Stimulated activated CD4-positive, alpha-beta T cell treated with anti-CD3 and anti-CD28 coated beads, Interleukin-15, amount 100 ng/mL, for 1 hour (primary cell): ENCODE data around the gene PRDM15.
"Not testable (repeated sequence)": the region's sequence is repeated elsewhere in the genome, so short reads cannot be mapped to it uniquely, and the experiment has no call there.

Experiments used
- DNase-seq, 2 donors: peaks; one replicate each; pipeline ENCODE4 v3.0.0-alpha.2; 2020; ENCODE audit warnings: low read depth in 1 of 2, low spot score in 1 of 2

The PRDM15 gene

DNA sequence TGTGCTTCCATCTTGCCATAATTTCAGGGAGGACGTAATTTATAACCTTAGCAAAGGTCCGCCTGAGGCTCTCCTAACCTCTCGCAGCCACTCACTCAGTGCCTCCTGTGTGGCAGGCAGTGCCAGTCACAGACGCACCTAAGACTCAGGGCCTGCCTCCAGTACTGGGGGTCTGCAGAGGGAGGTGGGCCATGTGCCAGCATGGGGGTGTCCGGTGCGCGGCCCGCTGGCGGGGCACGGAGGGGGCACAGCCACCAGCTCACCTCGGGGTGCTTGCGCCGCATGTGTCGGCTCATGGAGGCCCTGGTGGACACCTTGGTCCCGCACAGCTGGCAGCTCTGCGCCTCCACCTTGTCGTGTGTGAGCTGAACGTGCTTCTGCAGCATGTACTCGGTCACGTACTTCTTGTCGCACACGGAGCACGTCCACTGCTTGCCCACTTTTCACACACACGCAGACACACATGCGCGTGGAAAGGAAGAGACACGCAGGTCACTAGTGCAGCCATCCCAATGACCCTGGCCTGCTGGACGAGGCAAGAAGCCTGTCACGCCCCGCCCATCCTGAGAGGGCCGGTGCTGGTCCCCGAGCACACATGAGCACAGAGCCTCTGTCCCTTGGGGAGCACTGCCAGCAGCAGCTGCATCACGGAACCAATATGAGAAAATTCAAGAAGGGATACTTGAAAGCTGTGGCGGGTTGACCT lies 69.1 kb downstream of the PRDM15 start:
- no peak for DNase-seq

DNA sequence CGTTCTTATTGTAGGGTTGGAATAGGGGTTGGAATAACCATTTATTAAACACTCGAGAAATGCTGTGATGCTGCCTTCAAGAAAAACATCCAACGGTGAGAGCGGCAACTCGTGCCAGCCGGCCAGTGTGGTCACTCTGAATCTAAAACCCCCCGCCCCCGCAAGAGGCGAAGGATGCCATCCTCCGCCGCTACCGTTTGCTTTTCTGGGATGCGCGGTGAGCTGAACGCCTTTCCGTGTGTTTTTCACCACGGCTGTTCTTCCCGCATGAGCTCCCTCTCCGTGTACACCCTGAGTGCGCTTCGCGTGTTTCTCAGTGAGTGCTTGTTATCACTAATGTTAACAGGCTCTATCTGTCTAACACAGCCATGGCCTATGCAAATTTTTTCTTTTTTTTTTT lies 70.3 kb downstream of the PRDM15 start:
- no peak for DNase-seq

GRCh38 chr21:41808094-41808493 lies 71.0 kb downstream of the PRDM15 start:
- DNase-seq: no peak

DNA sequence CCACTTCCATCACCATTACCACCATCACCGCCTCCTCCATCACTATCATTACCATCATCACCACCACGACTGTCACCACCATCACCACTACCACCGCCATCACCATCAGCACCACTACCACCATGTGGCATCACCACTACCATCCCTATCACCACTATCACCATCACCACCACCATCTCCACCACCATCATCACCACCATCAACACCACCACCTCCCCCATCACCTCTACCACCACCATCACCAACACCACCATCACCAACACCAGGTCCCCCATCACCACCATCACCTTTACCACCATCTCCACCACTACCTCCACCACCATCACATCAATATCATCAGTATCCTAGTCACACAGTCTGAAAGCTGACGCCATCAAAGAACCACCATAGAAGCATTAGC lies 72.4 kb downstream of the PRDM15 start:
- no peak for DNase-seq

- DNase-seq: no peak
These were observed 73.5 kb downstream of the PRDM15 start for GRCh38 chr21:41805643-41806042.

DNA sequence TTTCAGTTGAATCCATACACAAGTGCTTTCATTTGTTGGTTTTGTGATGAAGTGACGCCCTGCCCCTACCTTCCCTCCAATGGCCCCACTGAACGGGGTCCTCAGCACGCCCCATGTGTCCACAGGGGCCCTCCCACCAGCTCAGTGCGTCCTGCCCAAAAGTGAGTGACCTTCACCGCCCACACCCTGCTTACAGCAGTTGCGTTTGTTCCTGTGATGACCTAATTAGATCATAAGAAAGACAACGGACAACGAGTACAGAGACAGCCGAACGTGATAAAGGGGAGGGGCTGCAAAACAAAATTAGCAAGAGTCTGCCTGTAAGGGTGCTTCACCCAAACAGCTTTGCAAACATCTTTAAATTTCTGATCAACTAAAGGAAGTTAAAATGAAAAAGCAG lies 74.1 kb downstream of the PRDM15 start:
- no peak for DNase-seq

DNA sequence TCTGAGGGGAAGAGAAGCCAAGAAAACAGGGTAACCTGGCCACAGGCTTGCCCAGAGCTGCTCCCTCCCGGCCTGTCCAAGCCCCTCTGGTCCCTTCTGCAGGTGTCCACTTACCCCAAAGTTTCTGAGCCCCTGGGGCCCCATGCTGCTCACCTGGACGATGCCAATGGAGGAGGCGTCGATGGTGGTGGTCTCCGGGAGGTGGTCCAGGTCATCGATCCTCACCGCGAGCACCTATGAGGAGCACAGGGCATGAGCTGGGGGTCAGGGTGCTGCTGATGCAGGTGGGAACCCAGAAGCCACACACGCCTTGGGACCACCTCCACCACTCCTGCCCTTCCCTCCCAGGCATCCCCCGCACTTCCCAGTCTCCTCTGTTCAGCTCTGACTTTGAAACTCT lies 74.8 kb downstream of the PRDM15 start:
- no peak for DNase-seq

GRCh38 chr21:41803316-41803715 lies 75.8 kb downstream of the PRDM15 start:
- DNase-seq: no peak

DNA sequence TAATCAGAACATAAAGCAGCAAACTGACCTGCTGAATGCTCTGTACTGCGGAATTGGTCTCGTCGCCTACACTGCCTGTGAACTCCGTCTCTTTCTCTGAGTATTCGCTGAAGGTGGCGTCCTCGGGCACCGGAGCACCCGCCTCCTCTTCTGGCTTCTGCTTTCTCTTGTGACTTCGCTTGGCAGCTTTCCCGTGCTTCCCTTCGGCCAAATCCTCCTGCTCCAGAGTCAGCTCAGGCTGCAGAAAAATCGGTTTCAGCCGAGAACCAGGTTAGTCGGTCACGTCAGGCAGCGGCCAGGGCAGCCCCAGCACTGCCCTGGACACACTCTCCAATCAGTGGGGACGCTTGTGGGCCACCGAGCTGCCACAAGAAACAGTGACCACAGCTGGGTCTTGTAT lies 76.5 kb downstream of the PRDM15 start:
- DNase-seq: no peak

DNA sequence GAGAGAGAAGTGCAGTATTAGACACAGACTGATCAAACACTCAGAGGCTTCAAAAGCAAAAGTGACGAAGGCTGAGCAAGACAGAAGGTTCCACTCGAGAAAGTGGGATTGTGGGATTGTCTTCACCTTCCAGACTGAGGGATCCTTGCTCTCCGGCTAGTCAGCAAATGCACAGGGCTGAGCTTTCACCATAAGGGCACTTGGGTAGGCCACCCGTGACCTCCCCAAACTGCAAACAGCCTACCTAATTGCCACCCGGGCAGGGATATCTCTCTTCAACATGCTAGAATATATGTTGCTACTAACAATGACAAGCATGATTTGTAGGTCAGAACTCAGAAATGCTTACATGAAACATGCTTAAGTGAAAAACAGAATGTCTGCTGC lies 77.0 kb downstream of the PRDM15 start:
- no peak for DNase-seq

GRCh38 chr21:41801321-41802197 lies 77.6 kb downstream of the PRDM15 start:
- no peak for DNase-seq

DNA sequence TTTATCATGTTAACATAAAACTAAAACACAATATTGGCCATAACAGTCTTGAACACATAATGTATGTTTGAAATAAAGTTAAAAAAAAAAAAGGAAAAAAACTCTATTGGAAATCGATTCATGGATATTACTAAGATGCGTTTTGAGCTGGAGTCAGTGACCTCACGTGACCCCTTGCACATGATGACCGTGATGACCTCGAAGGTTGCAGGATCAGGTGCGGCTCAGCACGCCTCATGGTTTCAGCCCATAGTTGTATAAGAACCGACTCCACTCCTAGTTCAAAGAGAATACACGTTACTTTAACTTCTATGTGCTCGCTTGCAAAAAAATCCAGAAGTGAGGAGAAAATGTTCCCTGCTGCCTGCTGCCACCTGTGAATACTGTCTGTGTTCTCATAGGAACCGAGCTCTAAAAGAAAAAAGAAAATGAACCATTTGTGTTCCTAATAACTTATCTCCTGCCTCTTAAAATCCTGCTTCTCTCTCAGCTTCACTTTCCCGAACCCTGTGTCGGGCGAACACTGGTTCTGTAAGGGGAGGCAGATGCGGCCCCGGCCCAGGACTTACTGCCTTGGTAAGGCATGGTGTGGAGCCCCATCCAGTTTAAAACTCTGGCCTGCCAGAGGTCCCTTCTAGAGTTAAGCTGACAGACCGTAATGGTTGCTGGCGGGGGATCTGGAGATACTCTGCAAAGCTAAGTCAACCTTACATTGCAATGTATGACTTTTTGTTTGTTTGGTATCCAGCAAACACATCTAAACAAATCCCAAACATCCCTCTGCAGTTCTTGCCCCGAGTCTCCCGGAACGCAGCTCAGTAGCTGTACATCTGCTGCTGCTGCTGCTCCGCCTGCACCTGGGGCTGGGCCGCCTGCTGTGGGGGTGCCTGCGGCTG lies 78.5 kb downstream of the PRDM15 start:
- DNase-seq: no peak

- DNase-seq: no peak
These were observed 79.4 kb downstream of the PRDM15 start for GRCh38 chr21:41799763-41800162.

DNA sequence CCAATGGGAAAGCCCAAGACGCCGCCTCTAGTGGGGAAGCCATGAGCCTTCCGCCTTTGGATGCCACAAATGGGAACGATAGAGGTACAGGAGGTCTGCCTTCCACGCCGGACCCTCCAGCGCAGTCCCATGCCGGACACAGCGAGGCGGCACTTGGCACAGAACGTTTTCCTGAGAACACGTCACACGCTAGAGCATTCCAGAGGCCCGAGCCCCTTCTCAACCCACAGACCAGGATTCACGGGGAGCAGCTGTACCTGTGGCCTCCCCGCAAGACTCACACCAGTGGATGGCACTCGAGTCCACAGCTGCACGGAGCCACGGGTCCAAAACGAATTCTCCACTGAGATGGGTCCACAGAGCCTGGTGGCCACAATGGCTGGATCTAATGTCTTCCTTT lies 80.8 kb downstream of the PRDM15 start:
- DNase-seq: no peak

GRCh38 chr21:41796476-41797080 lies 82.6 kb downstream of the PRDM15 start:
- DNase-seq: no peak

DNA sequence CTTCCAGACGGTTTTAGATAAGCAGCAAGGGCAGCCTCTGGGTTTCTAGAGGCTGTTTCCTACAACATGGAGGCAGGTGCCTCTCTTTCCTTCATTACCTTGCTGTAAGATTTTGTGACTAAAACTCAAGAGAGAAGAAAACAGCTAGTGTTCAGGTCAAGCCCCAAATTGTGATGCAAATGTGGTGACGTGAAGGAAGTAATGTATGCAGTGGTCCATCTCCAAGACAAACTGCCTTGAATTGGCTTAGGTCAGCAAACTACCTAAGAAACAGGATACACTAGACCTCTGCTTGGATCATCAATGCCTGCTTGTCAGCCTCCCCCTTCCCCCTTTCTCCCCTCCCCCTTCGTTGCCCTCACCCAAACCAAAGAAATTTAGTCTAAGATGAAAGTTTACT lies 83.4 kb downstream of the PRDM15 start:
- no peak for DNase-seq

DNA sequence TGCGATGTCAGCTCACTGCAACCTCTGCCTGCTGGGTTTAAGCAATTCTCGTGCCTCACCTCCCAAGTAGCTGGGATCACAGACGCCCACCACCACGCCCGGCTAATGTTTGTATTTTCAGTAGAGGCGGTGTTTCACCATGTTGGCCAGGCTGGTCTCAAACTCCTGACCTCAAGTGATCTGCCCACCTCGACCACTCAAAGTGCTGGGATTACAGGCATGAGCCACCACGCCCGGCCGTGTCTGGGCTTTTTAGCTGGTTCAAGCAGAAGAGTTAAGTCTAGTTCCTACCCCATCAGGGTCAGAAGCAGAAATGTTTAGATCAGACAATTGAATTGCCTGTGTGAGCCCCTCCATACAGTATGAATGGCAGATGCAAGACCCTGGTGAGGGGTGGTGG lies 84.5 kb downstream of the PRDM15 start:
- DNase-seq: no peak

GRCh38 chr21:41792711-41793110 lies 86.4 kb downstream of the PRDM15 start:
- DNase-seq: no peak

DNA sequence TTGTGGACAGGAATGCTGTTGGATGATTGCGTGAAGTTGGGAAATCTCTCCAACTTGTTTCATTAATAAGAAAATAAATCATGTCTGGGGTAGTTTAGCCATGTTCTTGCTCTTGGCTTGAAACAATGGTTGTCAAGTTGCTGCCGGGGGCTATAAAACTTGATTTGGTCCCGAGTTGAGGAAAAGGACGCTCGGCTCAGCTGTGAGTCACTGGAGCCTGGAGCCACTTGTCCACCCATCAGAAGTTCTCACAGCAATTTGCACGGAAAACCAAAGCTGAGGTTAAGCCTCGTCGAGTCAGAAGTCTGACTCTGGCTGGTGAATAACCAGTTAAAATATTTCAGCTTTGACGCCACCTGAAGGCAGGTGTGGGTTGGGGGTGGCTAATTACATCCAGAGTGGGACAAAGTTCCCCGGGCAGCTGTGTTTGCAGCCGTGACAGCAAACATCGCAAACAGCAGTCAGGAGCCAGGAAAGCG lies 92.6 kb downstream of the PRDM15 start:
- no peak for DNase-seq

DNA sequence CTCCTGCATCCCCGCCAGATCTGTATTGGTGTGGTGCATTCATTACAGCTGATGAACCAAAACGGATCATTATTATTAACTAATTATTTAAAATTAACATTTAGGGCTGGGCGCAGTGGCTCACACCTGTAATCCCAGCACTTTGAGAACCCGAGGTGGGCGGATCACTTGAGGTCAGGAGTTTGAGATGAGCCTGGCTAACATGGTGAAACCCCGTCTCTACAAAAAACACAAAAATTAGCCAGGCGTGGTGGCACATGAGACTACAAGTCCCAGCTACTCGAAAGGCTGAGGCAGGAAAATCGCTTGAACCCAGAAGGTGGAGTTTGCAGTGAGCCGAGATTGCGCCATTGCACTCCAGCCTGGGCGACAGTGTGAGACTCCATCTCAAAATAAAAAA lies 93.9 kb downstream of the PRDM15 start:
- not testable (repeated sequence) for DNase-seq

DNA sequence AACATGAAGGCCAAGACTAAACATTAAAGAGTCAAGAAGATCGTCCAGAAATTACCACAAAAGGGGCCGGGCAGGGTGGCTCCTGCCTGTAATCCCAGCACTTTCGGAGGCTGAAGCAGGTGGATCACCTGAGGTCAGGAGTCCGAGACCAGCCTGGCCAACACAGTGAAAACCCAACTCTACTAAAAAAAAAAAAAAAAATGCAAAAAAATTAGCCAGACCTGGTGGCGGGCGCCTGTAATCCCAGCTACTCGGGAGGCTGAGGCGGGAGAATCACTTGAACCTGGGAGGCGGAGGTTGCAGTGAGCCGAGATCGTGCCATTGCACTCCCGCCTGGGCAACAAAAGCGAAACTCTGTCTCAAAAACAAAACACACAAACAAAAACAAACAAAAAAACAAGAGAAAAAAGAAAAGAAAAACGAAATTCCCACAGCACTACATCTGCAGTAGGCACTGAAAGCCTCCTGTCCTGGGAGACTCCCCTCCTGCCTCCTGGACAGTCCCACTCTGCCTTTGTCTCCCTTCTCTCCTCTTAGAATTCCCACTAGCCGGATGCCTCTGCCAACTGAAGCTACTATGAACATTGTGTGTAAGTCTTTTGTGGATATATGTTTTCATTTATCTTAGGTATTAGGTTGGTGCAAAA lies 94.6 kb downstream of the PRDM15 start:
- no peak for DNase-seq
